Neural cell (in vitro differentiated cells): Measurements from ENCODE around the gene AURKA. TPM values are rescaled to one million over a fixed set of nuclear protein-coding genes. Genes with fewer than 3 reads are reported as not detected.

Experiments
- H2AFZ ChIP-seq: fragments of 200-600, 300-800 bp; sonication (generic), shearing (Covaris generic); 2 replicates; pipeline ENCODE4 v1.6.0; 2014; ENCODE audit warnings: low read depth, mild to moderate bottlenecking, antibody characterized with exemption, low read length, moderate library complexity
- H3F3A ChIP-seq: fragments of 200-600 bp; shearing (Covaris generic); 2 replicates; pipeline ENCODE4 v1.6.1; 2016; ENCODE audit warnings: mild to moderate bottlenecking, moderate library complexity, mixed read lengths, antibody characterized with exemption, low read length; ENCODE audit not compliant: insufficient read depth, poor library complexity, severe bottlenecking
- H3K27ac ChIP-seq: fragments of 200-600, 300-800 bp; sonication (generic), shearing (Covaris generic); 2 replicates; pipeline ENCODE4 v1.5.1; 2014; ENCODE audit warnings: mild to moderate bottlenecking, low read length, moderate library complexity
- H3K27me3 ChIP-seq: fragments of 300-800, 200-600 bp; sonication (generic), shearing (Covaris generic); 2 replicates; pipeline ENCODE4 v1.6.0; 2014; ENCODE audit warnings: mild to moderate bottlenecking, low read depth, low read length, moderate library complexity; ENCODE audit not compliant: insufficient read depth
- H3K36me3 ChIP-seq: fragments of 300-800, 200-600 bp; sonication (generic), shearing (Covaris generic); 2 replicates; pipeline ENCODE4 v1.5.1; 2014; ENCODE audit warnings: mild to moderate bottlenecking, antibody characterized with exemption, low read length, moderate library complexity; ENCODE audit not compliant: insufficient read depth
- H3K4me2 ChIP-seq: fragments of 300-800, 200-600 bp; sonication (generic), shearing (Covaris generic); 2 replicates; pipeline ENCODE4 v1.6.0; 2014; ENCODE audit warnings: mild to moderate bottlenecking, low read length
- H3K4me3 ChIP-seq: fragments of 300-800, 200-600 bp; sonication (generic), shearing (Covaris generic); 2 replicates; pipeline ENCODE4 v1.5.1; 2014; ENCODE audit warnings: mild to moderate bottlenecking, low read length, moderate library complexity
- H3K79me2 ChIP-seq: fragments of 200-600 bp; shearing (Covaris generic); replicated peaks from 2 replicates; pipeline ENCODE4 v1.6.0; 2014; ENCODE audit warnings: mild to moderate bottlenecking, low read length, moderate library complexity; ENCODE audit not compliant: insufficient read depth
- H3K9ac ChIP-seq: fragments of 300-800, 200-600 bp; sonication (generic), shearing (Covaris generic); 2 replicates; pipeline ENCODE4 v1.6.1; 2016; ENCODE audit warnings: mild to moderate bottlenecking, low read length, mixed read lengths
- H3K9me2 ChIP-seq: fragments of 200-600 bp; shearing (Covaris generic); 2 replicates; pipeline ENCODE4 v1.6.1; 2016; ENCODE audit warnings: mild to moderate bottlenecking, low read length, mixed read lengths; ENCODE audit not compliant: insufficient read depth
- H3K9me3 ChIP-seq: fragments of 200-600, 300-800 bp; sonication (generic), shearing (Covaris generic); 2 replicates; pipeline ENCODE4 v1.6.1; 2016; ENCODE audit warnings: mild to moderate bottlenecking, mixed run types, low read length, moderate library complexity, mixed read lengths
- H4K20me1 ChIP-seq: fragments of 200-600 bp; shearing (Covaris generic); 2 replicates; pipeline ENCODE4 v1.6.1; 2016; ENCODE audit warnings: mild to moderate bottlenecking, mixed run types; ENCODE audit not compliant: insufficient read depth
- CTCF ChIP-seq: fragments of 450-650 bp; IDR thresholded peaks from 2 replicates; pipeline ENCODE4 v1.5.1; 2014; ENCODE audit warnings: antibody characterized with exemption, mild to moderate bottlenecking, moderate library complexity; ENCODE audit not compliant: poor library complexity, severe bottlenecking
- EP300 ChIP-seq: fragments of 450-650 bp; conservative IDR thresholded peaks from 2 replicates; pipeline ENCODE4 v1.6.1; 2014; ENCODE audit warnings: antibody characterized with exemption, mild to moderate bottlenecking, moderate library complexity; ENCODE audit not compliant: poor library complexity, severe bottlenecking
- EZH2 ChIP-seq: fragments of 200-600, 300-800 bp; shearing (Covaris generic), sonication (generic); IDR thresholded peaks from 2 replicates; pipeline ENCODE4 v1.6.1; 2014; ENCODE audit warnings: antibody characterized with exemption, low read length, borderline replicate concordance, mild to moderate bottlenecking; ENCODE audit not compliant: insufficient read depth, poor library complexity, severe bottlenecking
- MXI1 ChIP-seq: fragments of 450-650 bp; conservative IDR thresholded peaks from 2 replicates; pipeline ENCODE4 v1.6.1; 2014; ENCODE audit warnings: antibody characterized with exemption, mild to moderate bottlenecking; ENCODE audit not compliant: poor library complexity, severe bottlenecking
- POLR2AphosphoS5 ChIP-seq: IDR thresholded peaks from 2 replicates; pipeline ENCODE4 v1.6.1; 2012
- RAD21 ChIP-seq: fragments of 450-650 bp; conservative IDR thresholded peaks from 2 replicates; pipeline ENCODE4 v1.6.1; 2014; ENCODE audit warnings: antibody characterized with exemption, mild to moderate bottlenecking, moderate library complexity
- REST ChIP-seq: IDR thresholded peaks from 2 replicates; pipeline ENCODE4 v1.6.1; 2012; ENCODE audit warnings: borderline replicate concordance
- SMC3 ChIP-seq: fragments of 450-650 bp; conservative IDR thresholded peaks from 2 replicates; pipeline ENCODE4 v1.6.1; 2014; ENCODE audit warnings: antibody characterized with exemption, mild to moderate bottlenecking, moderate library complexity; ENCODE audit not compliant: poor library complexity
- TAF1 ChIP-seq: IDR thresholded peaks from 2 replicates; pipeline ENCODE4 v1.6.1; 2012; ENCODE audit warnings: low read depth
- polyA plus RNA-seq: library from polyadenylated mRNA; depleted of rRNA; stranded (reverse); fragments of >200 nt; gene quantifications from 2 replicates; pipeline ENCODE4 v1.2.3, GENCODE V29; 2014

AURKA gene
- polyA plus RNA-seq, 1 donor from 2014 or later = 2.5 TPM

- no peaks in the 10 kb centered on the region for H3F3A ChIP-seq
- no peaks in the 10 kb centered on the region for H3K79me2 ChIP-seq
- no peak overlapping the region for H3K27ac ChIP-seq
- H3K4me2 ChIP-seq = no peak overlapping the region
- TF ChIP-seq SMC3 (no peak), TAF1 (no peak), EP300 (no peak), POLR2AphosphoS5 (no peak)
- H2AFZ ChIP-seq = no peak overlapping the region
- H4K20me1 ChIP-seq = no peaks in the 10 kb centered on the region
- no peaks in the 10 kb centered on the region for H3K9me2 ChIP-seq
- H3K9me3 ChIP-seq = no peaks in the 10 kb centered on the region
- H3K4me3 ChIP-seq = no peak overlapping the region
- no peaks in the 10 kb centered on the region for H3K36me3 ChIP-seq
- H3K27me3 ChIP-seq = no peaks in the 10 kb centered on the region
- H3K9ac ChIP-seq = no peak overlapping the region
Measured at GRCh38 chr20:56422824-56423189, 30.8 kb upstream of the AURKA start.

- no peak overlapping the region for H3K4me3 ChIP-seq
- no peaks in the 10 kb centered on the region for H3F3A ChIP-seq
- H3K27me3 ChIP-seq = no peaks in the 10 kb centered on the region
- H3K9me2 ChIP-seq = no peaks in the 10 kb centered on the region
- H4K20me1 ChIP-seq = no peaks in the 10 kb centered on the region
- H3K79me2 ChIP-seq = no peaks in the 10 kb centered on the region
- no peak overlapping the region for H3K9ac ChIP-seq
- H3K9me3 ChIP-seq = no peaks in the 10 kb centered on the region
- H3K4me2 ChIP-seq = no peak overlapping the region
- no peak for TF ChIP-seq REST
- no peak for TF ChIP-seq MXI1
- no peak for TF ChIP-seq EZH2
- TF ChIP-seq SMC3 = no peak
- no peak for TF ChIP-seq POLR2AphosphoS5
- TF ChIP-seq RAD21 = no peak
- TF ChIP-seq TAF1 = no peak
- no peak for TF ChIP-seq CTCF
- TF ChIP-seq EP300 = no peak
- no peak overlapping the region for H2AFZ ChIP-seq
- H3K36me3 ChIP-seq = no peaks in the 10 kb centered on the region
- H3K27ac ChIP-seq = no peak overlapping the region
Measured at GRCh38 chr20:56422076-56422823, 30.2 kb upstream of the AURKA start.
